Lung (tissue), 12 donors: ENCODE results near the gene HCAR1. TPM values are rescaled to one million over a fixed set of nuclear protein-coding genes. Genes with fewer than 3 reads are reported as not detected.

Source experiments
- ATAC-seq: fragments of 200-7000 bp; cut with Tn5 transposase; one replicate; pipeline ENCODE4 v1.9.1; 2020; ENCODE audit warnings: moderate number of reproducible peaks; ENCODE audit not compliant: insufficient read depth, low FRiP score
- DNase-seq, 3 donors: peaks; one replicate each; pipeline ENCODE4 v3.0.0-alpha.2; 2013 to 2017
- H3K27ac ChIP-seq, 2 donors: one replicate each; pipeline ENCODE4 v1.5.1; 2013; ENCODE audit warnings: mild to moderate bottlenecking in 2 of 2, moderate library complexity in 2 of 2, control low read depth in 1 of 2, inconsistent platforms in 1 of 2, low read depth in 1 of 2, low read length in 1 of 2
- H3K27me3 ChIP-seq, 3 donors: one replicate each; pipeline ENCODE4 v1.5.1; 2013; ENCODE audit warnings: low read length in 2 of 3; ENCODE audit not compliant: control insufficient read depth in 3 of 3, insufficient read depth in 3 of 3
- H3K36me3 ChIP-seq, 4 donors: one replicate each; pipeline ENCODE4 v1.5.1; 2013; ENCODE audit warnings: low read length in 4 of 4, mild to moderate bottlenecking in 1 of 4, moderate library complexity in 1 of 4; ENCODE audit not compliant: control insufficient read depth in 4 of 4, insufficient read depth in 4 of 4
- H3K4me1 ChIP-seq, 5 donors: one replicate each; pipeline ENCODE4 v1.5.1; 2013; ENCODE audit warnings: low read length in 5 of 5, mild to moderate bottlenecking in 2 of 5, moderate library complexity in 1 of 5; ENCODE audit not compliant: control insufficient read depth in 5 of 5, insufficient read depth in 5 of 5
- H3K4me3 ChIP-seq: one replicate; pipeline ENCODE4 v1.5.1; 2013; ENCODE audit warnings: mild to moderate bottlenecking, control low read depth, moderate library complexity
- H3K9ac ChIP-seq, 2 donors: one replicate each; pipeline ENCODE4 v1.5.1; 2013; ENCODE audit warnings: low read length in 2 of 2, control low read depth in 1 of 2; ENCODE audit not compliant: insufficient read depth in 1 of 2
- H3K9me3 ChIP-seq, 4 donors: one replicate each; pipeline ENCODE4 v1.5.1; 2013; ENCODE audit warnings: low read length in 3 of 4, mild to moderate bottlenecking in 1 of 4, moderate library complexity in 1 of 4; ENCODE audit not compliant: control insufficient read depth in 4 of 4, insufficient read depth in 3 of 4
- WGBS, 2 donors: extraction: QIAGEN DNeasy Blood & Tissue Kit; methylation state at CpG; one replicate each; pipeline ENCODE4 v1.1.7; 2013; 5-methylcytosine and 5-hydroxymethylcytosine counted together
- polyA plus RNA-seq, 2 donors: library from polyadenylated mRNA; stranded (reverse); fragments of 200-250 nt; gene quantifications; one replicate each; pipeline ENCODE4 v1.2.1, GENCODE V29; 2013
- total RNA-seq, 2 donors: library from RNA; depleted of rRNA in 1 of 2; stranded (reverse); fragments of >200 nt in 1 of 2; gene quantifications; one replicate each; pipeline ENCODE4 v1.2.1, GENCODE V29; 2014 to 2021
- TF ChIP-seq, protein P1 (sequence below): IDR thresholded peaks from 2 replicates; pipeline ENCODE4 v1.5.1; 2012; ENCODE audit warnings: mild to moderate bottlenecking; ENCODE audit errors: control extremely low read depth, extremely low read depth
- donor health status: control.
- donor health status: control.
- donor health status: Bipolar disorder and iron deficiency.
- donor health status: healthy.
- donor health status: DM: yes; HTN: yes; CAD: no.

HCAR1 gene
- total and polyA plus RNA-seq, 4 donors, result 0.29 to 2.2 (median 0.34) TPM

- TF ChIP-seq, protein P1, sequence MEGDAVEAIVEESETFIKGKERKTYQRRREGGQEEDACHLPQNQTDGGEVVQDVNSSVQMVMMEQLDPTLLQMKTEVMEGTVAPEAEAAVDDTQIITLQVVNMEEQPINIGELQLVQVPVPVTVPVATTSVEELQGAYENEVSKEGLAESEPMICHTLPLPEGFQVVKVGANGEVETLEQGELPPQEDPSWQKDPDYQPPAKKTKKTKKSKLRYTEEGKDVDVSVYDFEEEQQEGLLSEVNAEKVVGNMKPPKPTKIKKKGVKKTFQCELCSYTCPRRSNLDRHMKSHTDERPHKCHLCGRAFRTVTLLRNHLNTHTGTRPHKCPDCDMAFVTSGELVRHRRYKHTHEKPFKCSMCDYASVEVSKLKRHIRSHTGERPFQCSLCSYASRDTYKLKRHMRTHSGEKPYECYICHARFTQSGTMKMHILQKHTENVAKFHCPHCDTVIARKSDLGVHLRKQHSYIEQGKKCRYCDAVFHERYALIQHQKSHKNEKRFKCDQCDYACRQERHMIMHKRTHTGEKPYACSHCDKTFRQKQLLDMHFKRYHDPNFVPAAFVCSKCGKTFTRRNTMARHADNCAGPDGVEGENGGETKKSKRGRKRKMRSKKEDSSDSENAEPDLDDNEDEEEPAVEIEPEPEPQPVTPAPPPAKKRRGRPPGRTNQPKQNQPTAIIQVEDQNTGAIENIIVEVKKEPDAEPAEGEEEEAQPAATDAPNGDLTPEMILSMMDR, result no peak
- WGBS, 2 donors, result 90 to 92% methylated on average over 7 of the region's 7 CpGs
Measured at GRCh38 chr12:122740351-122740750, 9.7 kb upstream of the HCAR1 start.

DNA sequence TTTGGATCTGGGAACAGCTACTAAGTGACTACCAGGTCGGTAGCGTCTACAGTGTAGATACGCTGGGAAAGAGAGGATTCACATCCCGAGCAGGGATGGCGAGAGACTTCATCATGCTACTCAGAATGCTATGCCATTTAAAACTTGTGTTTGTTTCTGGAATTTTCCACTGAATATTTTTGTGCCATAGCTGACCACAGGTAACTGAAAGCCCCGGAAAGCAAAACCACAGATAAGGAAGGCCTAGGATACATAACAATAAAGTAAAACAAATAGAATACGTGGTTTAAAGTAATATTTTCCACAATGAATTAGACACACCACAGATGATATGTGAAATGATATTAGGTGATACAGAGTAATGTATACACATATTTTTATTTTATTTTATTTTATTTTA, 7.9 kb upstream of the HCAR1 start:
- TF ChIP-seq, protein P1, result no peak
- Histone ChIP-seq H3K4me1 (no peaks in the 10 kb centered on the region), H3K9ac (no peak overlapping the region), H3K36me3 (no peaks in the 10 kb centered on the region), H3K4me3 (no peak overlapping the region), H3K27ac (no peak overlapping the region), H3K9me3 (no peaks in the 10 kb centered on the region), H3K27me3 (no peaks in the 10 kb centered on the region)
- DNase-seq (no peak), ATAC-seq (no peak)
- 71 to 84% methylated on average over 7 of the region's 7 CpGs for WGBS, 2 donors

More at GRCh38 chr12:122740351-122740750, 9.7 kb upstream of the HCAR1 start:
- no peak for ATAC-seq
- Histone ChIP-seq H3K9me3 (no peaks in the 10 kb centered on the region), H3K4me1 (no peaks in the 10 kb centered on the region), H3K36me3 (no peaks in the 10 kb centered on the region), H3K27me3 (no peaks in the 10 kb centered on the region), H3K27ac (no peak overlapping the region), H3K9ac (no peak overlapping the region), H3K4me3 (no peak overlapping the region)
- no peak for DNase-seq

DNA sequence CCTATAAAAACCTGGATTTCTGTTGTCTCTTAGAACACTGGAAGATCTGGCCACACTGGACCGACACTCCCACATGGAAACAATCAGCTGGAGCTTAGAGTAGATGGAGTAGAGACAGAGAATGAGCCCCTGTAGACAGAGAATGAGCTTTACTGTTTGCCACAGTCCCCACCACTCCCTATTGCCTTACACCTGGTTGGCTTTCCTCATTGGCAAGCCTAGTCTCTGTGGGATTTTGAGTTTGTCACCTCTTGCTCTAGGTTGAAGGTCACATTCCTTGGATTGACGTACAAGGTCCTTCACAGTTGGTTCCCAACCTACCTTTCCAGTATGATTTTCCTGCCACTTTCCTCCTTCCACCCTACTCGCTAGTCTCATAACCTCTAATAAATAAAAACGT, 2.0 kb upstream of the HCAR1 start:
- no peak for ATAC-seq
- 90 to 94% methylated on average over 4 of the region's 4 CpGs for WGBS, 2 donors

DNA sequence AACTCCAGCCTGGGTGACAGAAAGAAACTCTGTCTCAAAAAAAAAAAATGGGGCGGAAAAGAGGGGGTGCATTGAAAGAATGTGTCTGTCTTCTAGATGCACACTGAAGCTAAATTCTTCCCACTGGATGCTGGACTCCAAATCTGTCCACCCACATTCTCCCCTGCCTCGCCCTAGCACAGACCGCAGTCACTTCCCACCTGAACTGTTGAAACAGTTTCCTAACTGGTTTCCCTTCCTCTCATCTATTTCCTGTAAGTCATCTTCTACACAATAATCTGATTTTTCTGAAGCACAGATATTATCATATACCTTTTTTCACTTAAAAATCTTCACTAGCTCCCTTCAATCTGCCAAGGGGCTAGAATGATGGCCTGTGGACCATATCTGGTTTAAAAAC, 1.5 kb upstream of the HCAR1 start:
- 43 to 70% methylated on average over 3 of the region's 3 CpGs for WGBS, 2 donors

More for the DNA sequence above, 2.0 kb upstream of the HCAR1 start:
- Histone ChIP-seq H3K4me1 (no peaks in the 10 kb centered on the region), H3K36me3 (no peaks in the 10 kb centered on the region), H3K27ac (no peak overlapping the region), H3K9me3 (no peaks in the 10 kb centered on the region), H3K27me3 (no peaks in the 10 kb centered on the region), H3K9ac (no peak overlapping the region), H3K4me3 (no peak overlapping the region)
- no peak for DNase-seq
- TF ChIP-seq, protein P1, result no peak

More for the DNA sequence above, 1.5 kb upstream of the HCAR1 start:
- TF ChIP-seq, protein P1, result no peak
- Histone ChIP-seq H3K9ac (no peak overlapping the region), H3K27me3 (no peaks in the 10 kb centered on the region), H3K9me3 (no peaks in the 10 kb centered on the region), H3K36me3 (no peaks in the 10 kb centered on the region), H3K4me3 (no peak overlapping the region), H3K27ac (no peak overlapping the region), H3K4me1 (no peaks in the 10 kb centered on the region)
- ATAC-seq (no peak), DNase-seq (no peak)
